Tibial nerve (tissue), 4 donors: Measurements from ENCODE around the gene SMU1.

Source experiments
- EP300 ChIP-seq, 2 donors: sonication (generic); formaldehyde crosslinking; IDR thresholded peaks; one replicate each; pipeline ENCODE4 v1.6.1; 2017; ENCODE audit warnings: antibody characterized with exemption in 2 of 2, mild to moderate bottlenecking in 1 of 2
- POLR2A ChIP-seq, 2 donors: fragments of 450-650 bp; IDR thresholded peaks; one replicate each; pipeline ENCODE4 v1.6.1; 2017; ENCODE audit warnings: antibody characterized with exemption in 2 of 2, mild to moderate bottlenecking in 2 of 2, moderate library complexity in 2 of 2
- TF ChIP-seq, protein P1 (sequence below), 5 experiments: fragments of 200-600 bp in 3 of 5; fragments of 450-650 bp in 2 of 5; sonication (generic) in 3 of 5; IDR thresholded peaks; one replicate each; pipeline ENCODE4 v1.5.1; 2016 to 2019; ENCODE audit warnings: antibody characterized with exemption in 5 of 5, mild to moderate bottlenecking in 3 of 5, moderate library complexity in 2 of 5

- TF ChIP-seq, protein P1, sequence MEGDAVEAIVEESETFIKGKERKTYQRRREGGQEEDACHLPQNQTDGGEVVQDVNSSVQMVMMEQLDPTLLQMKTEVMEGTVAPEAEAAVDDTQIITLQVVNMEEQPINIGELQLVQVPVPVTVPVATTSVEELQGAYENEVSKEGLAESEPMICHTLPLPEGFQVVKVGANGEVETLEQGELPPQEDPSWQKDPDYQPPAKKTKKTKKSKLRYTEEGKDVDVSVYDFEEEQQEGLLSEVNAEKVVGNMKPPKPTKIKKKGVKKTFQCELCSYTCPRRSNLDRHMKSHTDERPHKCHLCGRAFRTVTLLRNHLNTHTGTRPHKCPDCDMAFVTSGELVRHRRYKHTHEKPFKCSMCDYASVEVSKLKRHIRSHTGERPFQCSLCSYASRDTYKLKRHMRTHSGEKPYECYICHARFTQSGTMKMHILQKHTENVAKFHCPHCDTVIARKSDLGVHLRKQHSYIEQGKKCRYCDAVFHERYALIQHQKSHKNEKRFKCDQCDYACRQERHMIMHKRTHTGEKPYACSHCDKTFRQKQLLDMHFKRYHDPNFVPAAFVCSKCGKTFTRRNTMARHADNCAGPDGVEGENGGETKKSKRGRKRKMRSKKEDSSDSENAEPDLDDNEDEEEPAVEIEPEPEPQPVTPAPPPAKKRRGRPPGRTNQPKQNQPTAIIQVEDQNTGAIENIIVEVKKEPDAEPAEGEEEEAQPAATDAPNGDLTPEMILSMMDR (IDR thresholded peaks at IDR 0.05), result no peak
- no peak for TF ChIP-seq POLR2A (IDR thresholded peaks at IDR 0.05)
- TF ChIP-seq EP300 (IDR thresholded peaks at IDR 0.05), result no peak
Observed at GRCh38 chr9:33082128-33082527, 5.7 kb upstream of the SMU1 start.
